ENCODE results near the gene PCSK6. TPM values are rescaled to one million over a fixed set of nuclear protein-coding genes. Genes with fewer than 3 reads are reported as not detected.
"Not testable (repeated sequence)": the region's sequence is repeated elsewhere in the genome, so short reads cannot be mapped to it uniquely, and the experiment has no call there.

PCSK6 gene
- total and polyA plus RNA-seq, 7 donors: 8.3 to 32.7 (median 13.3) TPM

- WGBS, 3 donors: 67 to 75% (median 71%) methylated on average over 20 of the region's 20 CpGs
- peak in 1 of 4 donors; percentile 15 for ATAC-seq
Measured at GRCh38 chr15:101406526-101407195, 82.8 kb downstream of the PCSK6 start.

GRCh38 chr15:101406036-101406435, 83.5 kb downstream of the PCSK6 start:
- no peak for ATAC-seq
- intact Hi-C loops (cut with DNase I): no loop called here

More at GRCh38 chr15:101406526-101407195, 82.8 kb downstream of the PCSK6 start:
- H3K4me3 ChIP-seq: no peak overlapping the region
- TF ChIP-seq CTCF (IDR thresholded peaks at IDR 0.05): no peak
- H3K4me1 ChIP-seq: no peaks in the 10 kb centered on the region
- intact Hi-C loops (cut with DNase I): no loop called here
- H3K27me3 ChIP-seq (ENCODE audit: insufficient read depth in 3 of 3, low read length in 2 of 3): no peaks in the 10 kb centered on the region
- H3K9me3 ChIP-seq: no peaks in the 10 kb centered on the region
- H3K27ac ChIP-seq: no peak overlapping the region
- H3K36me3 ChIP-seq (ENCODE audit: insufficient read depth in 1 of 2, low read depth in 1 of 2): peaks cover 0 to 14% of the 10 kb centered on the region in 2 donors
- no peak for DNase-seq

GRCh38 chr15:101404245-101404644, 85.3 kb downstream of the PCSK6 start:
- Histone ChIP-seq H3K27me3 (ENCODE audit: insufficient read depth in 3 of 3, low read length in 2 of 3) (no peaks in the 10 kb centered on the region), H3K36me3 (ENCODE audit: insufficient read depth in 1 of 2, low read depth in 1 of 2) (peaks cover 0 to 8% of the 10 kb centered on the region in 2 donors), H3K4me3 (no peak overlapping the region), H3K9me3 (no peaks in the 10 kb centered on the region), H3K4me1 (no peaks in the 10 kb centered on the region), H3K27ac (no peak overlapping the region)
- ATAC-seq (no peak), DNase-seq (no peak)
- no peak for TF ChIP-seq CTCF (IDR thresholded peaks at IDR 0.05)
- 94 to 95% (median 95%) methylated on average over 6 of the region's 6 CpGs for WGBS, 3 donors
- intact Hi-C loops (cut with DNase I): no loop called here

More at GRCh38 chr15:101406036-101406435, 83.5 kb downstream of the PCSK6 start:
- H3K27ac ChIP-seq: no peak overlapping the region
- DNase-seq: no peak
- H3K27me3 ChIP-seq (ENCODE audit: insufficient read depth in 3 of 3, low read length in 2 of 3): no peaks in the 10 kb centered on the region
- no peak overlapping the region for H3K4me3 ChIP-seq
- H3K36me3 ChIP-seq (ENCODE audit: insufficient read depth in 1 of 2, low read depth in 1 of 2): peaks cover 0 to 18% of the 10 kb centered on the region in 2 donors
- TF ChIP-seq CTCF (IDR thresholded peaks at IDR 0.05): no peak
- no peaks in the 10 kb centered on the region for H3K4me1 ChIP-seq
- 77 to 81% (median 78%) methylated on average over 12 of the region's 12 CpGs for WGBS, 3 donors
- no peaks in the 10 kb centered on the region for H3K9me3 ChIP-seq

GRCh38 chr15:101402883-101403282, 86.6 kb downstream of the PCSK6 start:
- DNase-seq; ATAC-seq; H3K27ac ChIP-seq; H3K27me3 ChIP-seq (ENCODE audit: insufficient read depth in 3 of 3, low read length in 2 of 3); H3K4me3 ChIP-seq; H3K9me3 ChIP-seq; intact Hi-C loops (cut with DNase I); H3K4me1 ChIP-seq: not testable (repeated sequence)
- WGBS, 3 donors: 78 to 89% (median 81%) methylated on average over 1 of the region's 4 CpGs
- peaks cover 0 to 11% of the 10 kb centered on the region in 2 donors for H3K36me3 ChIP-seq (ENCODE audit: insufficient read depth in 1 of 2, low read depth in 1 of 2)

- intact Hi-C loops (cut with DNase I): no loop called here
- H3K36me3 ChIP-seq (ENCODE audit: insufficient read depth in 1 of 2, low read depth in 1 of 2): peaks cover 0 to 13% of the 10 kb centered on the region in 2 donors
- H3K27ac ChIP-seq: no peak overlapping the region
- no peak for DNase-seq
- TF ChIP-seq CTCF (IDR thresholded peaks at IDR 0.05): no peak
- H3K4me3 ChIP-seq: no peak overlapping the region
- 88 to 97% (median 93%) methylated on average over 8 of the region's 8 CpGs for WGBS, 3 donors
- H3K27me3 ChIP-seq (ENCODE audit: insufficient read depth in 3 of 3, low read length in 2 of 3): no peaks in the 10 kb centered on the region
- H3K9me3 ChIP-seq: no peaks in the 10 kb centered on the region
- no peaks in the 10 kb centered on the region for H3K4me1 ChIP-seq
- ATAC-seq: no peak
Measured at GRCh38 chr15:101401286-101401685, 88.2 kb downstream of the PCSK6 start.
